ENCODE measurements around the gene MYO9B.

Gene MYO9B

DNA sequence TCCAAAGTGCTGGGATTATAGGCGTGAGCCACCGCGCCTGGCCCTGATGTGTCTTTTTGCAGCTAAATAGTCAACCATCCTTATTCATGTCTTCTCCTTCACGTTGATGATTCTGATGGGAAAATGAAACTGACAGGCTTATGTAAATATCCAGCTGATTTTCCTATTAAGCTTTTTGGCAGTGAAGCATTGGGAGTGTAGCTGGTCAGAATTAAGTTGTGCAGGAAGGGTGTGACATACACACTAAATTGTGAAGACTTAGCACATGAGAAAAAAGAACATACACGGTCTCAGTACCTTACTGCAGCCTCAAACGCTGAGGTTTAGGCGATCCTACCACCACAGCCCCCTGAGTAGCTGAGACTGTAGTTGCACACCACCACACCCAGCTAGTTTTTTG is 89.1 kb downstream of the MYO9B start:
- H3K23ac ChIP-seq (ENCODE audit: low read length): no peak overlapping the region
- no peak overlapping the region for H2BK120ac ChIP-seq (ENCODE audit: insufficient read depth, low read length, poor library complexity)
- no peak overlapping the region for H2AK5ac ChIP-seq (ENCODE audit: low read length)
- no peak overlapping the region for H3K4me3 ChIP-seq (ENCODE audit: low read depth, low read length)
- no peak overlapping the region for H2BK5ac ChIP-seq (ENCODE audit: low read depth, low read length, poor library complexity)
- DNase-seq: no peak
- H3K4ac ChIP-seq (ENCODE audit: low read depth, low read length): no peak overlapping the region
- H3K4me2 ChIP-seq (ENCODE audit: low read length): no peak overlapping the region
- H3K4me1 ChIP-seq (ENCODE audit: control insufficient read depth in 1 of 2, insufficient read depth in 2 of 2, low read length in 2 of 2): no peaks in the 10 kb centered on the region
- no peak overlapping the region for H4K91ac ChIP-seq (ENCODE audit: low read depth, low read length)
- H3K79me1 ChIP-seq (ENCODE audit: low read length): no peaks in the 10 kb centered on the region
- H4K8ac ChIP-seq (ENCODE audit: low read depth, low read length): no peak overlapping the region
- H2AFZ ChIP-seq (ENCODE audit: insufficient read depth, low read length, poor library complexity): no peak overlapping the region
- H3K9ac ChIP-seq (ENCODE audit: low read length): no peak overlapping the region
- no peak overlapping the region for H3K14ac ChIP-seq (ENCODE audit: low read length)
- no peaks in the 10 kb centered on the region for H3K79me2 ChIP-seq (ENCODE audit: control insufficient read depth, insufficient read depth, low read length, poor library complexity)
- no peak overlapping the region for H3K18ac ChIP-seq (ENCODE audit: low read length)
- no peak overlapping the region for H4K12ac ChIP-seq (ENCODE audit: low read depth, low read length)
- H3K36me3 ChIP-seq (ENCODE audit: control insufficient read depth in 1 of 2, insufficient read depth in 2 of 2, low read length in 2 of 2): peaks cover 60 to 68% of the 10 kb centered on the region in 2 experiments
- no peak overlapping the region for H3K27ac ChIP-seq (ENCODE audit: low read depth, low read length)
- peaks cover 1% of the 10 kb centered on the region for H3K9me3 ChIP-seq (ENCODE audit: insufficient read depth, low read depth, low read length)
- no peak overlapping the region for H2BK12ac ChIP-seq (ENCODE audit: low read length)
- no CpG with 5 or more reads among the region's 7 CpGs for WGBS (ENCODE audit: extremely low coverage, insufficient coverage, insufficient read length)
- no peaks in the 10 kb centered on the region for H3K27me3 ChIP-seq (ENCODE audit: insufficient read depth, low read length)

DNA sequence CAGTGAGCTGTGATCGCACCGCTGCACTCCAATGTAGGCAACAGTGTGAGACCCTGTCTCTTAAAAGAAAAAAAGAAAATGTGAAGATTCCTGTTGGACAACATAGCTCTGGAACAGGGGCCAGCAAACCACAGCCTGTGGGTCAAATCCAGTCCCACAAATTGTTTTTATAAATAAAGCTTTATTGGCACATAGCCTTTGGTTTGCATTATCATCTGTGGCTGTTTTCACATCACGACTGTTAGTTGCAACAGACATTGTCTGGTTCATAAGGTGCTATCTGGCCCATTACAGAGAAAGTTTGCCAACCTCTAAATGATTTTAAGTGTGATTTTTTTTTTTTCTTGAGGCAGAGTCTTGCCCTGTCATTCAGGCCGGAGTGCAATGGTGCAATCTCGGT is 90.1 kb downstream of the MYO9B start:
- no peak overlapping the region for H4K8ac ChIP-seq (ENCODE audit: low read depth, low read length)
- peaks cover 64 to 69% of the 10 kb centered on the region in 2 experiments for H3K36me3 ChIP-seq (ENCODE audit: control insufficient read depth in 1 of 2, insufficient read depth in 2 of 2, low read length in 2 of 2)
- H2BK12ac ChIP-seq (ENCODE audit: low read length): no peak overlapping the region
- no peak overlapping the region for H2AK5ac ChIP-seq (ENCODE audit: low read length)
- no peak overlapping the region for H4K91ac ChIP-seq (ENCODE audit: low read depth, low read length)
- no peak overlapping the region for H3K14ac ChIP-seq (ENCODE audit: low read length)
- no peak overlapping the region for H3K23ac ChIP-seq (ENCODE audit: low read length)
- no peak overlapping the region for H2BK120ac ChIP-seq (ENCODE audit: insufficient read depth, low read length, poor library complexity)
- H3K4ac ChIP-seq (ENCODE audit: low read depth, low read length): no peak overlapping the region
- H3K79me1 ChIP-seq (ENCODE audit: low read length): no peaks in the 10 kb centered on the region
- no peak overlapping the region for H3K18ac ChIP-seq (ENCODE audit: low read length)
- H3K9me3 ChIP-seq (ENCODE audit: insufficient read depth, low read depth, low read length): peaks cover 1% of the 10 kb centered on the region
- H2BK5ac ChIP-seq (ENCODE audit: low read depth, low read length, poor library complexity): no peak overlapping the region
- no peak overlapping the region for H3K9ac ChIP-seq (ENCODE audit: low read length)
- H3K4me1 ChIP-seq (ENCODE audit: control insufficient read depth in 1 of 2, insufficient read depth in 2 of 2, low read length in 2 of 2): no peaks in the 10 kb centered on the region
- H3K79me2 ChIP-seq (ENCODE audit: control insufficient read depth, insufficient read depth, low read length, poor library complexity): no peaks in the 10 kb centered on the region
- no peak overlapping the region for H3K4me2 ChIP-seq (ENCODE audit: low read length)
- H4K12ac ChIP-seq (ENCODE audit: low read depth, low read length): no peak overlapping the region
- H3K27me3 ChIP-seq (ENCODE audit: insufficient read depth, low read length): no peaks in the 10 kb centered on the region
- no peak overlapping the region for H3K27ac ChIP-seq (ENCODE audit: low read depth, low read length)
- DNase-seq: peak in 1 of 2 donors; percentile 43
- no peak overlapping the region for H2AFZ ChIP-seq (ENCODE audit: insufficient read depth, low read length, poor library complexity)
- no peak overlapping the region for H3K4me3 ChIP-seq (ENCODE audit: low read depth, low read length)
- WGBS (ENCODE audit: extremely low coverage, insufficient coverage, insufficient read length): no CpG with 5 or more reads among the region's 5 CpGs

DNA sequence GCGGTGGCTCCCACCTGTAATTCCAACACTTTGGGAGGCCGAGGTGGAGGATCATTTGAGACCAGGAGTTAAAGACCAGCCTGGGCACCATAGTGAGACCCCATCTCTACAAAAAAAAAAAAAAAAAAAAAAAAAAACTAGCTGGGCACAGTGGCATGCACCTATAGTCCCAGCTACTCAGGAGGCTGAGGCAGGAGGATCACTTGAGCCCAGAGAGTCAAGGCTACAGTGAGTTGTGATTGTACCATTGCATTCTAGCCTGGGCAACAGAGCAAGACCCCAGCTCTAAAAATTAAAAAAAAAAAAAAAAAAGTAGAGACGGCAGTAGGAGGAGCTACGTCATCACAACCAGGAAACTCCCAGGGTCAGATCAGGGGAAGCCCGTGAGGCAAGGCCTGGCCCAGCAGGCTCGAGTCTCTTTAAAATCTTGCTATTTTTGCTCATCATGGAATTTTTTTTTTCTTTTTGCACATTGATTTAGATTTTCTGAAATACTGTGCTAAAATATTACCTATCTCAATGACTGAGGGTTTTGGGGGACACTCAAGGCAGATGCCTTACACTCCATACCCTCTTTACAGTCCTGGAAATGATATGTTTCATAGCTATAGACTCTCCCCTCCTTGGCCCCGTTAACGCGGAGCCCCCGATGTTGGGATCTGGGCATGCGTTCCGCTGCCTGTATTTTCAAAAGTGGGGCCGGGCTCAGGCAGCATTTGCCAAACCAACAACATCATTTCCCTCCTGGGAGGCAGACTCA is 95.1 kb downstream of the MYO9B start:
- Histone ChIP-seq H3K4me2 (ENCODE audit: low read length) (no peak overlapping the region), H3K18ac (ENCODE audit: low read length) (no peak overlapping the region), H3K79me1 (ENCODE audit: low read length) (no peaks in the 10 kb centered on the region), H2BK12ac (ENCODE audit: low read length) (no peak overlapping the region), H2AK5ac (ENCODE audit: low read length) (no peak overlapping the region), H3K23ac (ENCODE audit: low read length) (no peak overlapping the region), H2AFZ (ENCODE audit: insufficient read depth, low read length, poor library complexity) (no peak overlapping the region), H3K9ac (ENCODE audit: low read length) (no peak overlapping the region), H3K79me2 (ENCODE audit: control insufficient read depth, insufficient read depth, low read length, poor library complexity) (no peaks in the 10 kb centered on the region), H3K4ac (ENCODE audit: low read depth, low read length) (no peak overlapping the region), H2BK120ac (ENCODE audit: insufficient read depth, low read length, poor library complexity) (no peak overlapping the region), H3K9me3 (ENCODE audit: insufficient read depth, low read depth, low read length) (no peaks in the 10 kb centered on the region), H3K4me3 (ENCODE audit: low read depth, low read length) (no peak overlapping the region), H4K91ac (ENCODE audit: low read depth, low read length) (no peak overlapping the region), H2BK5ac (ENCODE audit: low read depth, low read length, poor library complexity) (no peak overlapping the region), H4K12ac (ENCODE audit: low read depth, low read length) (no peak overlapping the region), H3K4me1 (ENCODE audit: control insufficient read depth in 1 of 2, insufficient read depth in 2 of 2, low read length in 2 of 2) (peaks cover 0 to 8% of the 10 kb centered on the region in 2 experiments), H4K8ac (ENCODE audit: low read depth, low read length) (no peak overlapping the region), H3K14ac (ENCODE audit: low read length) (no peak overlapping the region), H3K27me3 (ENCODE audit: insufficient read depth, low read length) (no peaks in the 10 kb centered on the region), H3K36me3 (ENCODE audit: control insufficient read depth in 1 of 2, insufficient read depth in 2 of 2, low read length in 2 of 2) (peaks cover 71 to 73% of the 10 kb centered on the region in 2 experiments), H3K27ac (ENCODE audit: low read depth, low read length) (no peak overlapping the region)
- peak; percentile 59 to 60 for DNase-seq
- no CpG with 5 or more reads among the region's 13 CpGs for WGBS (ENCODE audit: extremely low coverage, insufficient coverage, insufficient read length)

DNA sequence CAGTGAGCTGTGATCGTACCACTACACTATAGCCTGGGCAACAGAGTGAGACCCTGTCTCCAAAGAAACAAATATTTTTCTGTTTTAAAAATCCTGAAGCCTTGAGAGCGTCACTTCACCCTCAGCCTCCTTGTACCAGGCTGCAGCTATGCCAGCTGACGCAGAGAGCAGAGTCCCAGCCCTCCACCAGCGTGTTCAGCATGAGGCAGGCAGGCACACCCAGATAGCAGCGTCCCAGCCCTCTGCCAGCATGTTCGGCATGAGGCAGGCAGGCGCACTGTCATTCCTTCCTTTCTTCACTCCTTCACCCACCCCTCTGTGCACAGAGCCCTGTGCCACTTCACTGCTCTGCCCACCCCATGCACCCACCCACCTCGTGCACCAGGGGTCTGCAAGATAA is 96.3 kb downstream of the MYO9B start:
- DNase-seq: peak; percentile 72 to 74
- H3K4me3 ChIP-seq (ENCODE audit: low read depth, low read length): no peak overlapping the region
- H2BK120ac ChIP-seq (ENCODE audit: insufficient read depth, low read length, poor library complexity): no peak overlapping the region
- H3K4ac ChIP-seq (ENCODE audit: low read depth, low read length): no peak overlapping the region
- H3K79me2 ChIP-seq (ENCODE audit: control insufficient read depth, insufficient read depth, low read length, poor library complexity): no peaks in the 10 kb centered on the region
- no peak overlapping the region for H3K4me2 ChIP-seq (ENCODE audit: low read length)
- no peak overlapping the region for H2BK5ac ChIP-seq (ENCODE audit: low read depth, low read length, poor library complexity)
- H3K36me3 ChIP-seq (ENCODE audit: control insufficient read depth in 1 of 2, insufficient read depth in 2 of 2, low read length in 2 of 2): peaks cover 77 to 79% of the 10 kb centered on the region in 2 experiments
- H2AK5ac ChIP-seq (ENCODE audit: low read length): no peak overlapping the region
- no peak overlapping the region for H2BK12ac ChIP-seq (ENCODE audit: low read length)
- no peak overlapping the region for H3K9ac ChIP-seq (ENCODE audit: low read length)
- H3K4me1 ChIP-seq (ENCODE audit: control insufficient read depth in 1 of 2, insufficient read depth in 2 of 2, low read length in 2 of 2): peaks cover 0 to 8% of the 10 kb centered on the region in 2 experiments
- H3K27ac ChIP-seq (ENCODE audit: low read depth, low read length): no peak overlapping the region
- no peak overlapping the region for H3K23ac ChIP-seq (ENCODE audit: low read length)
- H3K9me3 ChIP-seq (ENCODE audit: insufficient read depth, low read depth, low read length): no peaks in the 10 kb centered on the region
- no peak overlapping the region for H4K8ac ChIP-seq (ENCODE audit: low read depth, low read length)
- no peaks in the 10 kb centered on the region for H3K79me1 ChIP-seq (ENCODE audit: low read length)
- H2AFZ ChIP-seq (ENCODE audit: insufficient read depth, low read length, poor library complexity): no peak overlapping the region
- H3K27me3 ChIP-seq (ENCODE audit: insufficient read depth, low read length): no peaks in the 10 kb centered on the region
- no peak overlapping the region for H3K14ac ChIP-seq (ENCODE audit: low read length)
- H3K18ac ChIP-seq (ENCODE audit: low read length): no peak overlapping the region
- WGBS (ENCODE audit: extremely low coverage, insufficient coverage, insufficient read length): no CpG with 5 or more reads among the region's 8 CpGs
- H4K12ac ChIP-seq (ENCODE audit: low read depth, low read length): no peak overlapping the region
- H4K91ac ChIP-seq (ENCODE audit: low read depth, low read length): no peak overlapping the region

Data from trophoblast cell (in vitro differentiated cells and primary cell).